NB4 (cell line): ENCODE measurements around the gene EGFL7.

Experiments
- CTCF ChIP-seq: IDR thresholded peaks from one replicate; pipeline ENCODE4 v1.5.1; 2012; ENCODE audit warnings: low read depth, low read length
- POLR2A ChIP-seq: IDR thresholded peaks from 2 replicates; pipeline ENCODE4 v1.6.1; 2011; ENCODE audit warnings: mild to moderate bottlenecking; ENCODE audit not compliant: insufficient read length; ENCODE audit errors: extremely low read depth

- TF ChIP-seq POLR2A (no peak), CTCF (no peak)
Measured at GRCh38 chr9:136714096-136714892, 51.6 kb downstream of the EGFL7 start.
